Ectodermal cell (in vitro differentiated cells): ENCODE results near the gene ZNF282.

ENCODE experiments used
- H3K27ac ChIP-seq: 2 replicates; pipeline ENCODE4 v1.7.0; 2013; ENCODE audit warnings: mild to moderate bottlenecking, low read depth, low read length; ENCODE audit not compliant: insufficient read depth, poor library complexity, severe bottlenecking
- H3K27me3 ChIP-seq: 2 replicates; pipeline ENCODE4 v1.7.0; 2013; ENCODE audit warnings: mild to moderate bottlenecking, low read length; ENCODE audit not compliant: insufficient read depth, control insufficient read depth, poor library complexity, severe bottlenecking
- H3K36me3 ChIP-seq: one replicate; pipeline ENCODE4 v1.7.0; 2013; ENCODE audit warnings: low read length; ENCODE audit not compliant: control insufficient read depth, insufficient read depth
- H3K4me1 ChIP-seq: one replicate; pipeline ENCODE4 v1.7.0; 2013; ENCODE audit warnings: low read length; ENCODE audit not compliant: control insufficient read depth, insufficient read depth
- H3K4me3 ChIP-seq: 2 replicates; pipeline ENCODE4 v1.7.0; 2013; ENCODE audit warnings: low read depth, low read length, control low read depth; ENCODE audit not compliant: insufficient read depth
- H3K9me3 ChIP-seq: 2 replicates; pipeline ENCODE4 v1.7.0; 2013; ENCODE audit warnings: mild to moderate bottlenecking, low read length, moderate library complexity; ENCODE audit not compliant: control insufficient read depth
- WGBS, 2 experiments: methylation state at CpG; one replicate each; pipeline ENCODE4 v1.1.7; 2013; ENCODE audit warnings: missing lambda C conversion rate in 2 of 2; 5-methylcytosine and 5-hydroxymethylcytosine counted together

Gene ZNF282

DNA sequence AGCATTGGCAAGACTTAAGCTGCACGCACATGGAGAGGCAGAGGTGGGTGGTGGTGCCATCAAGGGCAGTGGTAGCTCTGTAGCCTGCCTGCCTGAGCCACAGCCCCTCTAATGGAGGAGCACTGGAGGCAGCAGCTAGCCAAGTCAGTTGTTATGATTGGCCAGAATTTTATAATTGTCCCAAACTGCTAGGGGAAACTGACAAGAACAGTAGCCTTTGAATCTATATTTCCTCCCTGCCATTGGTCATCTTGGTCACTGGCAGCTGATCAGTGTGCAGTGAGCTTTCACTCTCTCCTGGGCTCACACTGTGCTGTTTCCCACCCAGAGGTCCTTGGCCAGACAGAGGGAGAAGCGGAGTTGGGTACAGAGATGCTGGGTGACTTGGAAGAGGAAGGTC is 57.0 kb downstream of the ZNF282 start:
- no peaks in the 10 kb centered on the region for H3K4me1 ChIP-seq
- H3K27me3 ChIP-seq = no peaks in the 10 kb centered on the region
- no peaks in the 10 kb centered on the region for H3K9me3 ChIP-seq
- H3K27ac ChIP-seq = no peak overlapping the region
- 94 to 96% methylated on average over 2 of the region's 2 CpGs for WGBS, 2 experiments
- peaks cover 30% of the 10 kb centered on the region for H3K36me3 ChIP-seq
- H3K4me3 ChIP-seq = no peak overlapping the region

DNA sequence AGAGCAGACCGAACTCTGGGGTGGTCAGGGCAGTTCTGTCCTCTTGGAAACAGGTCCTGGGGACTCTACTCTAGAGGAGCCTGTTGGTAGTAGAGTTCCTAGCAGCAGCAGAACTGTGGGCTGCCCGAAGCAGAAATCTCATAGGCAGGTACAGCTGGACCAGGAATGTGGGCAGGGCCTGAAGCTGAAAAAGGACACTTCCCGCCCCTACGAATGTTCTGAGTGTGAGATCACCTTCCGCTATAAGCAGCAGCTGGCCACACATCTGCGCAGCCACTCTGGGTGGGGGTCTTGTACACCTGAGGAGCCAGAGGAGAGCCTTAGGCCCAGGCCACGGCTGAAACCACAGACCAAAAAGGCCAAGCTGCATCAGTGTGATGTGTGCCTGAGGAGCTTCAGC is 58.3 kb downstream of the ZNF282 start:
- H3K4me3 ChIP-seq = no peak overlapping the region
- WGBS, 2 experiments = 96% methylated on average over 7 of the region's 7 CpGs
- H3K9me3 ChIP-seq = no peaks in the 10 kb centered on the region
- no peaks in the 10 kb centered on the region for H3K27me3 ChIP-seq
- no peaks in the 10 kb centered on the region for H3K4me1 ChIP-seq
- peaks cover 30% of the 10 kb centered on the region for H3K36me3 ChIP-seq
- H3K27ac ChIP-seq = no peak overlapping the region

DNA sequence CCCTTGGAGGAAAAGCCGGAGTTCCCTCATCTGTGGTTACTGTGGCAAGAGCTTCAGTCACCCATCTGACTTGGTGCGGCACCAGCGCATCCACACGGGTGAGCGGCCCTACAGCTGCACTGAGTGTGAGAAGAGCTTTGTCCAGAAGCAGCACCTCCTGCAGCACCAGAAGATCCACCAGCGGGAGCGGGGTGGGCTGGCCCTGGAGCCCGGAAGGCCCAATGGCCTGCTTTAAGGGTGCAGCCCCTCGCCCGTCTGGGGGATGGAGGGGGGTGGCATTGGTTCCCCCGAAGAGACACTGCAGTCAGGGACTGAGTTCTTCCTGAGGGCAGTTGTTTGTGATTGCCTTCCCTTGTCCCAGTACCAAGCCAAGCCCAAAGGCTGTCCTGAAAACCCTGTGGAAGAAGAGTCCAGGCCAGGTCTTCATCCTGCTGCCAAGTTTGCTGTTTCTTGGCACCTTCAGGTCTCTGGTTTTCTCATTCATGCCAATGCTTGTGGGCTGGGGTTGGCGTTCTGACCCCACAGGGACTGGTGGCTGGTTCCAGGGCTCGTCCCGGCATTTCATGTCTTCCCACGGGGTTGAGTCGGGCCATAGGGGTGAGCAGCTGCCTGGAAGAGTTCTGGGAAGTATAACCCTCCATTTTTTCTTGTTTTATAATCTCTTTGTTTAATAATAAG is 59.0 kb downstream of the ZNF282 start:
- WGBS, 2 experiments = 96% methylated on average over 15 to 16 of the region's 16 CpGs
- Histone ChIP-seq H3K4me3 (no peak overlapping the region), H3K27ac (no peak overlapping the region), H3K27me3 (no peaks in the 10 kb centered on the region), H3K4me1 (no peaks in the 10 kb centered on the region), H3K9me3 (no peaks in the 10 kb centered on the region), H3K36me3 (peaks cover 30% of the 10 kb centered on the region)

DNA sequence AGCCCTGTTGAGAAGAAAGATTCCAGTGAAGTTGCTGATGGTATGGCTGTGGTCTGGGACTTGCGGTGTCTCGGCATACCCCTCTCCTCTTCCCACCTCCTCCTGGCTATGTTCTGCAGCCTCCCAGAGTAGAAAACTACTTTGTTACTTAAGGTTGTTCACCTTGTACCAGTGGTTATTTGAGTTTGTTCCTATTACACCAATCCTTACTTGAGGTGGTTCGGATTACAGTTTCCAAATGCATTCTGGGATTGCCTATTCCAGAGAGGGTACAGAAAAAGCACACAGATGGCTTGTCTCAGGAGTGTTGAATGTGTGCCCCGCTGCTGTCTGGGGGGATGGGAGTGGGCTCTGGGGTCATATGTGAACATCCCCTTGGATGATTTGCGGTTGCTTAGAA is 59.8 kb downstream of the ZNF282 start:
- H3K36me3 ChIP-seq = peaks cover 29% of the 10 kb centered on the region
- no peaks in the 10 kb centered on the region for H3K9me3 ChIP-seq
- no peak overlapping the region for H3K27ac ChIP-seq
- H3K4me3 ChIP-seq = no peak overlapping the region
- no peaks in the 10 kb centered on the region for H3K27me3 ChIP-seq
- 93% methylated on average over 5 of the region's 5 CpGs for WGBS, 2 experiments
- H3K4me1 ChIP-seq = no peaks in the 10 kb centered on the region

DNA sequence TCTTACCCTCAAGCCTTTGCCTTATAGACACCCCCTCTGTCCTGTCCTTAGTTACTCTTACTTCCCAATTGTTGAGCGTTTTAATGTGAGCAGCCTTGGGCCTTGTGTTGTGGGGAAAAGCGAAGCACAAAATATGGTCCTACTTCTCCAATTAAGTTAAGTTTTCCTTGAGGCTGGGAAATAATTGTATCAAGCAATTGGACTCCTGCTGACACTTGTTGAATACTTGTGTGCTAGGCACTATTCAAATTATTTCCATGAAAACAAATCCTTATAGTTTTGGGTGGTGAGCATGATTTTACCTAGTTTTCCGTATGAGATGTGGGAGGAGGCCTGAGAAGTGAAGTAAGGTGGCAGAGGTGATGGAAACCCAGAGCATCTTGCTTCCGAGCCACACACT is 61.2 kb downstream of the ZNF282 start:
- Histone ChIP-seq H3K4me1 (no peaks in the 10 kb centered on the region), H3K9me3 (no peaks in the 10 kb centered on the region), H3K27ac (no peak overlapping the region), H3K36me3 (peaks cover 21% of the 10 kb centered on the region), H3K4me3 (no peak overlapping the region), H3K27me3 (peaks cover 6% of the 10 kb centered on the region)
- WGBS, 2 experiments = 97 to 98% methylated on average over 4 of the region's 4 CpGs

DNA sequence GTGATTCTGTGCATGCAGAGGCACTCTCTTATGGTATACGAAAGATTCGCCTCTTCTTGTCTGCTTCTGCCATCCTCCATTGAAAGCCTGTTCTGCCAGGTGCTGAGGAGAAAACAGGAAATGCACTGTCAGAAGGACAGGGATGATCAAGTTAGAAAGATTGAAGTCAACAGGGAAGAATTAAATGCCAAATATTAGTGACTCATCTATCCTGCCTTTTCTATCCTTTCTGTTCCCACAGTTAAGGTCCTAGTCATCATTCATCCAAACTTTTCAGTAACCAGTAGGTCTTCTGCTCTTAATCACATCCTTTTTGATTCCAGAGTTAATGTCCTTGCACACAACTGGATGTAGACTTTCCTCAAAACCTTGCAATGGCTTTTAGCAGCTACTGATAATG is 61.8 kb downstream of the ZNF282 start:
- Histone ChIP-seq H3K4me3 (no peak overlapping the region), H3K36me3 (peaks cover 21% of the 10 kb centered on the region), H3K9me3 (no peaks in the 10 kb centered on the region), H3K27me3 (peaks cover 11% of the 10 kb centered on the region), H3K4me1 (no peaks in the 10 kb centered on the region), H3K27ac (no peak overlapping the region)
- 91 to 94% methylated on average over 2 of the region's 2 CpGs for WGBS, 2 experiments

DNA sequence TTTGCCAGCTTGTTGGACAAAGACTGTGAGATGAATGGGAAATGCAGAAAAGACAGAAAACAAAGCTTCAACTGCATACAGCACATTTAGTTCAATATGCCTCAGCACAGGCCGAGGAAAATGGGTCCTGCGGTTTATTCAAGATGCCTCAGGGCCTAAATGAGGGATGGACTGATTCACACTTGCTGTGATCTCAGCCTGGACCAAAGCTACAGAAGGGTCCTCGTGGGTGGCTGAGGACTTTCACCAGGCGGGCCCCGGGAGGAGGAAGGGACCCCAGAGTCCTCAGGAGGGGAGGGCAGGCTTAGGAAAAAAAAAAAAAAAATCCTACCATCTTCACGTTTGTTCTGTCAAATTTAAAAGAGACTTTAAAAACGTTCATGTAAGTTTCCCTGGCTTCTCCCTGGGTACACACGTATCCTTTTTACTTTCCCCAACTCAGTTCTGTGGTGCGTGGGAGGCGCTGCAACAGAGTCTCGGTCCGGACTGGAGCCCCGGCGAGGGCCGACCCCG is 66.0 kb downstream of the ZNF282 start:
- Histone ChIP-seq H3K27me3 (peaks cover 17% of the 10 kb centered on the region), H3K4me3 (peak overlapping the region; percentile 36), H3K9me3 (no peaks in the 10 kb centered on the region), H3K36me3 (no peaks in the 10 kb centered on the region), H3K4me1 (no peaks in the 10 kb centered on the region), H3K27ac (no peak overlapping the region)
- 13 to 16% methylated on average over 14 to 16 of the region's 16 CpGs for WGBS, 2 experiments

DNA sequence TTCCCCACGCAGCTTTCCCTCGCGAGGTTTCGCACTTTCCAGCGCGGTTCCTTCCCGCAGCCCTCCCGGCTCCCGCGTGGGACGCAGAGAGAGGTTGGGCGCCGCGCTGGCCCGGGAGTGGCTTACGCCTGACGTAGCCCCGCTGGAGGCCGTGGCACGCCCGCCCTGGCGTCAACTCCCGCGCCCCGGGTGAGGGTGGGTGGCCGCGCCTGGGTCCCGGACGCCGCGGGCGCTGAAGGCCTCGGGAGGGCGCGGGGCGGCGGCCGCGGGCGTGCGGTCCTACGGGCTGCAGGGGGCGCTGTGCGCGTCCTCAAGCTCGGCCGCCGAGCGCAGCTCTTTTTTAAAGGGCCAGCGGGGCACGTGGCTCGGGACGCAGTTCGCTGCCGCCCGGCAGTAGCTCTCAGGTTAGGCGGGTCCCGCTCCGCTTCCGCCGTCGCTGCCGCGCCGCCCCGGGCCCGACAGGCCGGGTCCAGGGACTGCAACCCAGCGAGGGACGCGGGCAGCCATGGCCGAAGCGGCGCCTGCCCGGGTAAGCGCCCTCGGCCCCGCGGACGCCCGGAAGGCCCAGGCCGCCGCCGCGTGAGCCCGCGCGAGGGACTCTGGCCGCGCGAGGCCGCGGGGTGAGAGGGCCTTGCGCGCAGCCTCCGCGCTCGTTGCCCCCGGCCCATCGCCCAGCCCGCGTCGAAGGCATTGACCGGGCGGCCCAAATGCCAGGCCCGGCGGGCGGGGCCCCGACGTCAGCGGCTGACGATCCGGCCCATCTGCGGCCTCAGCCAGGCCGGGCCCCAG is 66.7 kb downstream of the ZNF282 start, which contains the start of gene ZNF783:
Gene ZNF783 (plus strand): TSS at position 368 of the 789 bp plus-strand sequence. CDS start 138 bp downstream, at position 506.
- Histone ChIP-seq H3K36me3 (peaks cover 4% of the 10 kb centered on the region), H3K27me3 (peaks cover 17% of the 10 kb centered on the region), H3K27ac (no peak within 1 kb of the TSS), H3K4me1 (no peaks in the 10 kb centered on the region), H3K9me3 (no peaks in the 10 kb centered on the region), H3K4me3 (peak within 1 kb of the TSS; percentile 36)
- 1% methylated on average over 115 of the region's 115 CpGs for WGBS, 2 experiments

DNA sequence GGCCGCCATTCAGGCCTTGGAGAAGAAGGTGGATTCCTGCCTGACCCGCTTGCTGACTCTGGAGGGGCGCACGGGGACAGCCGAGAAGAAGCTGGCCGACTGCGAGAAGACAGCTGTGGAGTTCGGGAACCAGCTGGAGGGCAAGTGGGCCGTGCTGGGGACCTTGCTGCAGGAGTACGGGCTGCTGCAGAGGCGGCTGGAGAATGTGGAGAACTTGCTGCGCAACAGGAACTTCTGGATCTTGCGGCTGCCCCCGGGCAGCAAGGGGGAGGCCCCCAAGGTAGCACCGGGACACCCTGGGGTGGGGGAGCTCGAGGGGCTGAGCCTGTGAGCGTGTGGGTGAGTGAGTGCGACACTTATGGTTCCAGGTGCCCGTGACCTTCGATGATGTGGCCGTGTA is 71.1 kb downstream of the ZNF282 start:
- Histone ChIP-seq H3K9me3 (no peaks in the 10 kb centered on the region), H3K27me3 (peaks cover 12% of the 10 kb centered on the region), H3K4me3 (no peak overlapping the region), H3K27ac (no peak overlapping the region), H3K4me1 (no peaks in the 10 kb centered on the region), H3K36me3 (peaks cover 8% of the 10 kb centered on the region)
- WGBS, 2 experiments = 96% methylated on average over 21 of the region's 21 CpGs

DNA sequence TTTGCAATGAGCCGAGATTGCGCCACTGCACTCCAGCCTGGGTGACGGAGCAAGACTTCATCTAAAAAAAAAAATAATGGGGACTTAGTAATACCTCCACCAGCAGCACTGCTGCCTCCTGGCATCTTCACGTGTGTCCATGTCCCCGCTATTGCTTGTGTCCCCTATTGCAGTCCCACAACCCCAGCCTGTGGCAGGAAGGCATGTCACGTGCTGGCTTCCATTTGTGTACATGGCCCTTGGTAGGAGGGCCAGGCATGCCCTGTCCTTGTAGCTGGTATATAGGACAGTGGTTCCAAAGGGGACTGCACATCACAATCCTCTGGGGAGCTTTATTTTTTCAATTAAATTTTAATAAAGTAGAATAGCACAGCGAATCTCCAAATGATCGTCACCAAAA is 72.4 kb downstream of the ZNF282 start:
- H3K27ac ChIP-seq = no peak overlapping the region
- H3K9me3 ChIP-seq = no peaks in the 10 kb centered on the region
- H3K27me3 ChIP-seq = peaks cover under 1% of the 10 kb centered on the region
- H3K36me3 ChIP-seq = peaks cover 14% of the 10 kb centered on the region
- WGBS, 2 experiments = 91 to 98% methylated on average over 8 of the region's 8 CpGs
- no peak overlapping the region for H3K4me3 ChIP-seq
- no peaks in the 10 kb centered on the region for H3K4me1 ChIP-seq
